Activated CD4-positive, alpha-beta T cell treated with anti-CD3 and anti-CD28 coated beads, Interleukin-2, amount 50 U/mL, for 24 hours (primary cell): Measurements from ENCODE around the gene JPH2.

ENCODE experiments used
- DNase-seq, 2 donors: peaks; one replicate each; pipeline ENCODE4 v3.0.0-alpha.2; 2020; ENCODE audit warnings: low read depth in 1 of 2, low spot score in 1 of 2

JPH2 gene

GRCh38 chr20:44104798-44105517 lies 82.0 kb downstream of the JPH2 start:
- no peak for DNase-seq

DNA sequence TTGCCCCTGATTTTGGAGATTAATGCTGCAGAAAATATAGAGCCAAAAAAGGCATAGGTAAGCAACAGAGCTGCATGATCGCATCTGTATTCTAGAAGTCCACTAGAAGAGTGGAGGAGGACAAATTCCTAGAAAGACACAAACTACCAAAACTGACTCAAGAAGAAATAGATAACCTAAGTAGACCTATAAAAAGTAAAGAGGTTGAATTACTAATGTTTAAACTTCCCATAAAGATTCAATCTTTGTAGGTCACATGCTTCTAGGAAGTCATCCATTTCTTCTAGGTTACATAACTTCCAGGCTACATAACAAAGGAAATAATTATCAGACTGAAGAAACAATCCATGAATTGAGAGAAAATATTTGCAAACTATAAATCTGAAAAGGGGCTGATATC lies 84.4 kb downstream of the JPH2 start:
- no peak for DNase-seq

DNA sequence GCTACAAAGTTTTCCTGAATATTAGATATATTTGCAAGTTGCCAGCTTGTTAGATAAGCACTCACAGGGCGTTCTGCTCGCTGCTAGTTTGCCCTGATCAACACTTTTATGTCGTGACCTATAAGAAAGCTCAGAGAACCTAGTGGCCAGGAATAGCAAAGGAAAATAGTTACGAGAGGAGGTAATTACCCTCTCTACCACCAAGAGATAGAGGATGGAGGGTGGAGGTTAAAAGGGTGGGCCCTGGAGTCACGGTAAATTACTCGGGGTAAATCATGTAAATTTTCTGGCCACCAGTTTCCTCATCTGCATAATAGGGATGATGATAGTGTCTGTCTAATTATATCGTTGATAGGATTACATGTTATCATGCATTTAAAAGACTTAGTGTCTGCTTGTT lies 87.2 kb downstream of the JPH2 start:
- no peak for DNase-seq

- no peak for DNase-seq
Observed at GRCh38 chr20:44098657-44099056, 88.3 kb downstream of the JPH2 start.

- no peak for DNase-seq
Observed at GRCh38 chr20:44098256-44098630, 88.7 kb downstream of the JPH2 start.

GRCh38 chr20:44097521-44098255 lies 89.3 kb downstream of the JPH2 start:
- DNase-seq: no peak

DNA sequence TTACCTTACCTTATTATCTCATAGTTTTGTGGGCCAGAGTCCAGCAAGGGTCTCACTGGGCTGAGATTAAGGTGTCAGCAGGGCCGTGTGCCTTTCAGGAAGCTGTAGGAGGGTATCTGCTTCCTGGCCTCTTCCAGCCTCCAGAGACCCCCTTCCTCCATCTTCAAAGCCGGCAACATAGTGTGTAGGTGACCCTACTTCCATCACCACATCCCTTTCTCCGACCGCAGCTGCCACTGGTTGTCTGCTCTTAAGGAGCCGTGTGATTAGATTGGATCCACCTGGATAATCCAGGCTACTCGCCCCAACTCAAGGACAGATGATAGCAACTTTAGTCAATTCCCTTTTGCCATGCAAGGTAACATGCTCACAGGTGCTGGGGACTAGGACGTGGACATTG lies 91.2 kb downstream of the JPH2 start:
- no peak for DNase-seq

DNA sequence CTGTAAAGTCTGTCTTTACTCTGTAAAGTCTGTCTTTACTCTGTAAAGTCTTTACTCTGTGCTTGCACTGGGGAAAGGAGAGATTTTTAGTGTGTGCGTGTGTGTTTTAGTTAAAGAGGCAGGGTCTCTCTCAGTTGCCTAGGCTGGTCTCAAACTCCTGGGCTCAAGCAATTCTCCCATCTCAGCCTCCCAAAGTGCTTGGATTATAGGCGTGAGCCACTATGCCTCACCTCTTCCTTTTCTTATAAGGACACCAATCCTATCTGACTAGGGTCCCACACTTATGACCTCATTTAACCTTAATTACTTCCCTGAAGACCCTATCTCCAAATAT lies 93.8 kb downstream of the JPH2 start:
- DNase-seq: no peak

DNA sequence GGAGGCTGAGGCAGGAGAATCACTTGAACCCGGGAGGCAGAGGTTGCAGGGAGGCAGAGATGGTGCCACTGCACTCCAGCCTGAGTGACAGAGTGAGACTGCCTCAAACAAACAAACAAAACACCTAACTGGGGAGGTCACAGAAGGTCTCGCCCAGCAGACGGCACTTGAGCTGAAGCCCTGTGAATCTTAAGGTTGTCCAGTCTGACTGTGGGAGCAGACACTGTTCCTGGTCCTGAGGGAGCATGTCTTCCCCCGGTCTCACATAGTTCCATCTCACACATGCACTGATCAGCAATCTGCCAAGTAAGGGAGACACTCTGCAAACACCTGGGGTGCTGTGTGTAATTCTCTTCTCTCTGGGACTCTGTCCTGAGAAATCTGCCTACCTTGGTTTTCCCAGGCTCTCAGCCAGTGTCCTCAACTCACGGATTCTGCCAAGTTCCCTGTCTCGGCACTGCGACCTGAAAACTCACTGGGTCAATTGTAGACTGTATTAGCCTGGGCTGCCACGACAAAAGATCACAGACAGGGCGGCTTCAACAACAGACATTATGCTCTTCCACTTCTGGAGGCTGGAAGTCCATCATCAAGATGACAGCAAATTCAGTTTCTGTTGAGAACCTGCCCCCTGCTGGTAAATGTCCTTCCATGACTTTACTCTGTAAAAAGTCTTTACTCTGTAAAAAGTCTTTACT lies 94.3 kb downstream of the JPH2 start:
- no peak for DNase-seq

DNA sequence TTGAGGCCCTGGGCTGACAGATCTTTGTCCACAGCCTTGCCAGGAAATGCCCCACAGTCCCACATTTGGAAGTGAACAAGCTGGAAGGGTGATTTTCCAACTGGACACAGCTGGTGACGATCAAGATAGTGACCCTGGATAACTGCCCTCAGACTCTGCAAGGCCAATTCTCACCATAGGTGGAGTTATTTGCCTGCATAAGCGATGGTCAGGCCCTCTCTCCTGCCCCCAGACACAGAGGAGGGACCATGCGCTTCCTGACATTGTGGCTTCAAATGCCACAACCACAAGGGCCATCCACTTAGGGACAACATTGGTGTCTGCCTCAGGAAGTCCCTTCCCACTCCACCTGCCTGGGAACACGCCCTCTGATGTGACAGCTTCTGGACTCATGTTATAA lies 96.0 kb downstream of the JPH2 start:
- no peak for DNase-seq

DNA sequence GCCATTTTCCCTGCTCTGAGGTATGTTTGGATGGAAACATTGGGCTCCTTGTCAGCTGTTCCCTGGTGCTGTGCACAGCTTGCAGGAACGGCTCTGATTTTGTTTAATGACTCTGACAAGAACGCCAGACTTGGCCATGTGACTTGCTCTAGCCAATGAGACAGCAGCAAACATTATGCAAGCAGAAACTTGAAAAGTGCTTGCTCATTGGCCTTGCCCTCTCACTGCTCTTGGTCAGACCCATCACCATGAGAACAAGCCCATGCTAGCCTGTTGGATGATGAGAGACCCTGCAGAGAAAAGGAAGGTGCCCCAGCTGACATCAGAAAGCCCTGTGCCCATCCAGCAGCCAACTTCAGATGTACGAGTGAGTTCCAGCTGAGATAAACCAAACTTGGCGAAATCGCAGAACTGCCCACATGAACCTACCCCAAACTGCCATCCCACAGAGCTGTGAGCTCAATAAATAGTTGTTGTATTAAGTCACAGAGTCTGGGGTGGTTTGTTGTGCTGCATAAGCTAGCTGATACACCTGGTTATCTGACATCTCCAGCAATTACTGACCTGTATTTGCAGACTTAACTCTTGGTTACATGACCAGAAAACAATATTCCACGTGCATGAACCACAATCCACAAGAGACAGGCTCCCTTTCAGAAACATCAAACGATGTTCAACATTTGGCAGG lies 96.9 kb downstream of the JPH2 start:
- no peak for DNase-seq

DNA sequence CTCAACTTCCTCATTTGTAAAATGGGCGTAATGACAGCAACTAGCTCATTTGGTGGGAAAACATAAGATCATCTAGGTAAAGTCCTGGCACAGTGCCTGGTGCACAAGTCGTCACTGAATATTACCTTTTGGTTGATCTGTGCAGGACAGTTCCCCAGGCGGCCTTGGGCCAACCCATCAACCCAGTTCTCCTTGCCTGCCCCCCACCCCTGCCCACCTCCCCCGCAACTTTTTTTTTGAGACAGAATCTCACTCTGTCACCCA lies 99.2 kb downstream of the JPH2 start:
- DNase-seq: no peak

- DNase-seq: no peak
Observed at GRCh38 chr20:44087051-44087856, 99.7 kb downstream of the JPH2 start.

GRCh38 chr20:44085616-44086434 lies 101.2 kb downstream of the JPH2 start:
- DNase-seq: no peak

GRCh38 chr20:44084891-44085290 lies 102.1 kb downstream of the JPH2 start:
- DNase-seq: no peak

DNA sequence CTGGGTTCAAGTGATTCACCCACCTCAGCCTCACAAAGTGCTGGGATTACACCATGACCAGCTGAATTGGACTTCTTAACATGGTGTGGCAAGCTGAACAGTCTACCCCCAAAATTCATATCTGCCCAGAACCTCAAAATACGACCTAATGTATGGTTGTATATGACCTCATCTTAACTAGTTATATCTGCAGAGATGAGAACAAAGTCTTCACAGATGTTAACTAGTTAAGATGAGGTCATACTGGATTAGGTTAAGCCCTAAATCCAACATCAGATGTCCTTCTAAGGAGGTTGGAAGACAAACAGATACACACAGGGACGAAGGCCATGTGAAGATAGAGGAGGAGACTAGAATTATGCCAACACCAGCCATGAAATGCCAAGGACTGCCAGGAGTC lies 102.5 kb downstream of the JPH2 start:
- no peak for DNase-seq

- no peak for DNase-seq
Observed at GRCh38 chr20:44083220-44083933, 103.6 kb downstream of the JPH2 start.

GRCh38 chr20:44081888-44082287 lies 105.1 kb downstream of the JPH2 start:
- DNase-seq: no peak

DNA sequence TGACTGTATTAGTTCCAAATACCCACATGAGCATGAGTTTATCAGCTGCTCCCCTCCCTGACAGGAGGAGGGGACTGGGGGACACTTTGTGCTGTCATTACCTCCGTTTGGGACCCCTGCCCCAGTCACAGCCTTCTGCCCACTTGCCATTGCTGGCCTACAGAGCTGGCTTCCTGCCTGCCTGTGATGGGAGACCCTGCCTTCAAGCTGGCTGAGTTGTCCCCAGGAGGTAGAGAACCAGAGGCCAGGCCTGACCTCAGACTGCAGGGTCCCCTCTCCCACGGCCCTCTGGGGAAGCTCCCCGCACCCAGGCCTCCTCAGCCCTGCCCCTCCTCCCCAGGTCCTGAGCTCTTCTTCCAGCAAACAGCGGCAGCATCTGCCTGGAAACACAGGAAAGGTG lies 105.5 kb downstream of the JPH2 start:
- DNase-seq: no peak
